Measurements from ENCODE around the gene PVALEF.
"Not testable (repeated sequence)": the region's sequence is repeated elsewhere in the genome, so short reads cannot be mapped to it uniquely, and the experiment has no call there.

PVALEF gene

GRCh38 chr17:81222906-81223761, 57.8 kb downstream of the PVALEF start, which contains the start of gene CEP131:
Gene CEP131 (minus strand): TSS chr17:81222965. CDS start chr17:81220056, 2,909 bp downstream.
- peak within 1 kb of the TSS; percentile 53 for H3K27ac ChIP-seq
- TF ChIP-seq CTCF (IDR thresholded peaks at IDR 0.05) (no peak), ZFX (IDR thresholded peaks at IDR 0.05; ENCODE audit: borderline replicate concordance) (no peak)

DNA sequence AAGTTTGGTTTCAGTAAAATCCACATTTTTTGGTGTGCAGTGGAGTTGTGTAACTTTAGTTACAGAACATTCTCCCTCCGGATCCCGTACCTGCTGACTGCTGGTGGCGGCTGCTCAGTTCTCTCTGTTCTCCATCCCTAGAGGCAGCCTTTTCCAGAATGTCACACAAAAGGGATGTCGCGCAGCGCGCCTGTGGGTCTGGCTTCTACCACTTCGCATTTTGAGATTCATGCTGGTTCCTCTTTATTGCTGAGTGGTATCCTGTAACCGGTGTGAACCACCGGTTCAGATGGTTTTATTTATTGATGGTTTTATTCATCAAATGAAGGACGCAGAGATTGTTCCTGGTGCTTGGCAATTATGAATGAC, 58.4 kb downstream of the PVALEF start:
- peak overlapping the region; percentile 53 for H3K27ac ChIP-seq

DNA sequence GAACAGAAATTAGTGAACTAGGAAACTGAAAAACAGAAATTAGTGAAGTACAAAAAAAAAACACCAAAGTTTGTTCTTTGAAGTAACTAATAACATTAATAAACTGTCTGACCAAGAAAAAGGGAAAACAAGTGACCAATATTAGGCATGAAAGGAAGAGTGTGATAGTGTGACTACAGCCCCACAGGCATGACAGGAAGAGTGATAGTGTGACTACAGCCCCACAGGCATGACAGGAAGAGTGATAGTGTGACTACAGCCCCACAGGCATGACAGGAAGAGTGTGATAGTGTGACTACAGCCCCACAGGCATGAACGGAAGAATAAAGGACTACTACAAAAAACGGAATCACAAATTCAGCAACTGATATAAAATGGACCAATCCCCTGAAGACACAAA, 62.3 kb downstream of the PVALEF start:
- not testable (repeated sequence) for H3K27ac ChIP-seq

More for the DNA sequence above, 58.4 kb downstream of the PVALEF start:
- TF ChIP-seq ZFX (IDR thresholded peaks at IDR 0.05; ENCODE audit: borderline replicate concordance) (no peak), CTCF (IDR thresholded peaks at IDR 0.05) (no peak)

- TF ChIP-seq ZFX (IDR thresholded peaks at IDR 0.05; ENCODE audit: borderline replicate concordance) (no peak), CTCF (IDR thresholded peaks at IDR 0.05) (no peak)
Measured at GRCh38 chr17:81228420-81228819, 63.1 kb downstream of the PVALEF start.

DNA sequence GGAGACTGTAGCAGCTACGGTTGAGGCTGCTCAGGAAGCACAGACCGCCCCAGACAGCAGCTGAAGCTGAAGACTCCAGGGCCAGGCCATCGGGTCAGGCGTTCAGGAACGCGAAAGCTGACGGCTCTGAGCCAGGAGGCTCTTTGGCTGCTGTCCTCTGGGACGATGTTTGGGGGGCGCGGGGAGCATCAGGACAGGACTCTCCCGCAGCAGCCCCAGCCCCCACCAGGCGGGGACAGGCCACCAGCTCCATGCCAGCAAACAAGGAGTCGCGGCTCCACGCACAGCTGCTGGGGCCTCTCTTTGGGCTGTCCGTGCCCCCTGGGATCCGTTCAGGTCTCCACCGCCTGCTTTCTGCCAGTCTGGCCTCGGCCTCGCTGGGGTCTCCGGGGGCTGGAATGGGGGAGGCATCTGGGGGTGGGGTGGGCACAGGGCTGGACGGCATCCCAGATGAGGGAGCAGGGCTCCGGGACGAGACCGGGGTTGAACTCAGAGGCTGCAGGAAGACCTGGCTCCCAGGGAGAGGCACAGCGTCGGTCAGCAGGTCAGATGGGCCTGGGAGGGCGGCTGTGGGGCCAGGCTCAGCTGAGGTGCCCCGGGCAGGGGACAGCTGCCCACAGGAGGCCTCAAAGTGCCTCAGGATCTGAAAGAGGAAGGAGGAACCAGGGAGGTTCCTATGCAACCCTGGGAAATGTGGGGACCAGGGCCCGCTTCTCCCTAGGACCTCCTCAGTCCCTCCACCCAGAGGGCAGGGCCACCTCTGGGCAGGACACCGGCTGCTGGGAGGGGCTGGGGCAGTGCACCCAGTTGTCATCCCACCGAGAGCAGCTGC, 63.7 kb downstream of the PVALEF start:
- H3K27ac ChIP-seq = no peak overlapping the region

More at GRCh38 chr17:81228420-81228819, 63.1 kb downstream of the PVALEF start:
- no peak overlapping the region for H3K27ac ChIP-seq

GRCh38 chr17:81229666-81229920, 64.3 kb downstream of the PVALEF start:
- TF ChIP-seq CTCF (IDR thresholded peaks at IDR 0.05) = no peak
- TF ChIP-seq ZFX (IDR thresholded peaks at IDR 0.05; ENCODE audit: borderline replicate concordance) = no peak
- no peak overlapping the region for H3K27ac ChIP-seq

More for the DNA sequence above, 63.7 kb downstream of the PVALEF start:
- TF ChIP-seq ZFX (IDR thresholded peaks at IDR 0.05; ENCODE audit: borderline replicate concordance) = no peak
- no peak for TF ChIP-seq CTCF (IDR thresholded peaks at IDR 0.05)

- TF ChIP-seq CTCF (IDR thresholded peaks at IDR 0.05) (peak; percentile 57), ZFX (IDR thresholded peaks at IDR 0.05; ENCODE audit: borderline replicate concordance) (no peak)
- no peak overlapping the region for H3K27ac ChIP-seq
Measured at GRCh38 chr17:81230043-81230820, 64.9 kb downstream of the PVALEF start.
